VCaP (cell line): ENCODE data around the gene PLCD4.

Experiments
- H3K27ac ChIP-seq: fragments of 450-650 bp; 2 replicates; pipeline ENCODE4 v1.5.1; 2017
- CTCF ChIP-seq: fragments of 450-650 bp; conservative IDR thresholded peaks from 2 replicates; pipeline ENCODE4 v1.5.1; 2017; ENCODE audit warnings: mild to moderate bottlenecking, moderate library complexity

PLCD4 gene

DNA sequence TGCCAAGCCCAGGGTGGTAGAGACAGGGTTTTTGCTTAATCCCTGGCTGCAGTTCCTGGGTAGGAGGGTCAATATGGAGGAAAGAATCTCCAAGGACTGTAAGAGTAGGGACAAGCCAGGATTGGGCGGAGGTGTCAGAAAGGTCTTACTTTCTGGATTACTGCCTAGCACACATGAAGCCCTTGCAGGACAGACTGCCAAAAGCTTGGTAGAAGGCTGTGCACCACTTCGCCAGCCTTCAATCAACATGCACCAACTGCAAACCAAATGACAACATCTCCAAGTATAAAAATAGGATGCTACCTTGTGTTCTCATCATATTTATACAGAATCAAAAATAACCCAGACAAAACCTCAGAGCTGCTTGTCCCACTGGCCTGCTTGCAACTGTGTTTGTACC, 48.1 kb downstream of the PLCD4 start:
- H3K27ac ChIP-seq = no peak overlapping the region
- no peak for TF ChIP-seq CTCF

DNA sequence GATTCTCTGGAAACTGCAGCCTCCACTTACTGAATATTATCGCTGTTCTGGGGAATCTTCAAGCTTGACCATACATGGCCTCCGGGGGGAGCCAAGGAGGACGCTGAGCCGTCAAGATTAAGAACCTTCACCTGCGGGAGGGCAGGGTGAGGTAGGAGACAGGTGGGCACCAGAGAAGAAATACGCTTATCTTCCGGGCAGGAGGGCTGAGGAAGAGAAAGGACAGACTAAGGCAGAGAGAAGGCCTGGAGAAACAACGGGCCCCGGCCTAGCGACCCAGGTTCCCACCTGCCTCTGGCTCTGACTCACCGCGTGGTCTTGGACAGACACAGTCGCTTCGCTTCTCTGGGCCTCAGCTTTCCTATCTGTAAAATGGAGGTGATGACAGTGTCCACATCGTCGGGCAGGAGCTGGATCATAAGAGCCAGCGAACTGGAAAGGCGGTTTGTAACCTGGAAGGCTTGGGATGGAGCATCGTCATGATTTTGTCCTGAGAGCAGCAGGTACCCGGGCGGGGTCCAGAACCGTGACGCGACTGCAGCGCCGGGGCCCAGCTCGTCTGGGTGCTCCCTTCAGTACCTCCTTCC, 51.1 kb downstream of the PLCD4 start:
- H3K27ac ChIP-seq = peak overlapping the region; percentile 76
- TF ChIP-seq CTCF = peak; percentile 69

GRCh38 chr2:218659258-218659987, 51.7 kb downstream of the PLCD4 start, which contains the start of the genes BCS1L and ZNF142:
TSS of gene BCS1L (plus strand) at chr2:218659683. CDS start at chr2:218660988, 1,305 bp downstream.
TSS of gene ZNF142 (minus strand) at chr2:218659623. CDS start at chr2:218656429, 3,194 bp downstream.
- H3K27ac ChIP-seq = peak within 1 kb of the TSS; percentile 76
- TF ChIP-seq CTCF = no peak

GRCh38 chr2:218659988-218660358, 52.3 kb downstream of the PLCD4 start:
- TF ChIP-seq CTCF = no peak
- H3K27ac ChIP-seq = peak overlapping the region; percentile 76

DNA sequence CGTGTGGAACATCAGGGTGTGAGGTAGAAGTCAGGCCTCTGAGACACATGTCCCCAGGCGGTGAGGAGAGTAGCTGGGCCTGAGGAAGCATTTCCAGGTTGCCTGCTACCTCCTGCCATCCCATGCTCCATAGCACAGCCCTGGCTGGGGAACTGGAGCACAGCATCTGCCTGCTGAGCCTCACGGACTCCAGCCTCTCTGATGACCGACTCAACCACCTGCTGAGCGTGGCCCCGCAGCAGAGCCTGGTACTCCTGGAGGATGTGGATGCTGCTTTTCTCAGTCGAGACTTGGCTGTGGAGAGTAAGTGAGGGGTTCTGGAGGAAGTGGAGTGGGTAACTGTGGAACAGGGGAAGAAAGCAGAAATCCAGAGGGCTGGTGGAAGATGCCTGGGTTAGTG, 54.7 kb downstream of the PLCD4 start:
- no peak for TF ChIP-seq CTCF
- H3K27ac ChIP-seq = no peak overlapping the region

DNA sequence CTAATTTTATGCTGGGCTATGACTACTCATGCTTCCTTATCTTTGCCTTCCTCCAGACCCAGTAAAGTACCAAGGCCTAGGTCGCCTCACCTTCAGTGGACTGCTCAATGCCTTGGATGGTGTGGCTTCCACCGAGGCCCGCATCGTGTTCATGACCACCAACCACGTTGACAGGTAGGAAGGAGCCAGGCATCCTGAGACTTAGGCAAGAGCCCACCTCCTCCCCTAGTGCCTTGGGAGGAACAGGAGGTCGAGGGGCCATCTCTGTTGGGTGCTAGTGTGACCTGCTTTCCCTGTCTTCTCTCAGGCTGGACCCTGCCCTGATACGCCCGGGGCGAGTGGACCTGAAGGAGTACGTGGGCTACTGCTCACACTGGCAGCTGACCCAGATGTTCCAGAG, 55.1 kb downstream of the PLCD4 start:
- no peak for TF ChIP-seq CTCF

GRCh38 chr2:218663901-218664300, 56.2 kb downstream of the PLCD4 start:
- H3K27ac ChIP-seq = no peak overlapping the region
- no peak for TF ChIP-seq CTCF

More for the DNA sequence above, 55.1 kb downstream of the PLCD4 start:
- H3K27ac ChIP-seq = no peak overlapping the region
